ENCODE measurements around the gene FNBP1.

DNA sequence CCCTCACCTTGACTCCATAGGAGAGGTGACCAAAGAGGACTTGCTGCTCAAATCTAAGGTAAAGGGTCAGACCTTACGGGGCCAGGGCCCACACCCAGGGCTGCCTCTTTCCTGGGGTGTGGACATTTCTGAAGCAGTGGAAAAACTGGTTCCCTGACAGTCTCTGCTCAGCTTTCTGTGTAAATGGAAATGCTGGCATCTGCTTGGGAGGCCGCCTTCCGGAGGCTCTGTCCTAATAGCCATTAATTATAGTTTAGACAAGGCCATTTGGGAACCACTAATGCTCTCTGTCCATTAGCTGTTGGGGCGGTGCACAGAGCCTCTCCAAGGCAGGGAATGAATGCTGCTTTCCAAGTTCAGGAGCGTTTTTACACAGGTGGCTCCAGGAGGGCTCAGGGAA is 190.4 kb downstream of the FNBP1 start:
- TF ChIP-seq POLR2A (IDR thresholded peaks at IDR 0.05; ENCODE audit: extremely low read depth, insufficient read length) = no peak
- TF ChIP-seq, protein P1, sequence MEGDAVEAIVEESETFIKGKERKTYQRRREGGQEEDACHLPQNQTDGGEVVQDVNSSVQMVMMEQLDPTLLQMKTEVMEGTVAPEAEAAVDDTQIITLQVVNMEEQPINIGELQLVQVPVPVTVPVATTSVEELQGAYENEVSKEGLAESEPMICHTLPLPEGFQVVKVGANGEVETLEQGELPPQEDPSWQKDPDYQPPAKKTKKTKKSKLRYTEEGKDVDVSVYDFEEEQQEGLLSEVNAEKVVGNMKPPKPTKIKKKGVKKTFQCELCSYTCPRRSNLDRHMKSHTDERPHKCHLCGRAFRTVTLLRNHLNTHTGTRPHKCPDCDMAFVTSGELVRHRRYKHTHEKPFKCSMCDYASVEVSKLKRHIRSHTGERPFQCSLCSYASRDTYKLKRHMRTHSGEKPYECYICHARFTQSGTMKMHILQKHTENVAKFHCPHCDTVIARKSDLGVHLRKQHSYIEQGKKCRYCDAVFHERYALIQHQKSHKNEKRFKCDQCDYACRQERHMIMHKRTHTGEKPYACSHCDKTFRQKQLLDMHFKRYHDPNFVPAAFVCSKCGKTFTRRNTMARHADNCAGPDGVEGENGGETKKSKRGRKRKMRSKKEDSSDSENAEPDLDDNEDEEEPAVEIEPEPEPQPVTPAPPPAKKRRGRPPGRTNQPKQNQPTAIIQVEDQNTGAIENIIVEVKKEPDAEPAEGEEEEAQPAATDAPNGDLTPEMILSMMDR (IDR thresholded peaks at IDR 0.05; ENCODE audit: low read depth, low read length) = no peak
